HepG2 (cell line): ENCODE results near the gene RPS6KA3. TPM values are rescaled to one million over a fixed set of nuclear protein-coding genes. Genes with fewer than 3 reads are reported as not detected.

ENCODE experiments used
- ATAC-seq: fragments of 200-7000 bp; cut with Tn5 transposase; 3 replicates; pipeline ENCODE4 v1.9.1; 2020; ENCODE audit warnings: mild to moderate bottlenecking, moderate library complexity
- BruUV-seq: library from RNA; stranded (reverse); fragments of 400-500 nt; replicated peaks from 2 replicates; lab custom pipeline; 2021; lab: Mats Ljungman, UMichigan
- CTCF ChIA-PET: fragments of 300-600 bp; formaldehyde crosslinking; extraction: SDS; loops from one replicate; lab custom pipeline; 2021; ENCODE audit warnings: low total read pairs, inconsistent platforms, low intra/inter-chr PET ratio; lab: Yijun Ruan, JAX
- POLR2A ChIA-PET: fragments of 350-600 bp; sonication (Branson Sonifier 250); formaldehyde crosslinking; loops from one replicate; lab custom pipeline; 2020; ENCODE audit warnings: antibody characterized with exemption, inconsistent platforms; lab: Yijun Ruan, JAX
- DNase-seq: peaks from one replicate; pipeline ENCODE4 v3.0.0-alpha.2; 2015; ENCODE audit warnings: low spot score
- FAIRE-seq: peaks from 3 replicates; lab custom pipeline; 2011; peaks lifted over from hg19 to GRCh38; lab: Jason Lieb, UNC
- H2AFZ ChIP-seq: one replicate; pipeline ENCODE4 v1.6.1; 2011; ENCODE audit warnings: low read length, inconsistent platforms
- H3K27ac ChIP-seq: fragments of 300-600 bp; 3 replicates; pipeline ENCODE4 v1.8.0; 2011; ENCODE audit warnings: mixed run types, mild to moderate bottlenecking, mixed read lengths, low read length, inconsistent platforms; ENCODE audit not compliant: insufficient read depth; ENCODE audit errors: extremely low read length
- H3K27me3 ChIP-seq, 2 experiments: fragments of 200-600 bp in 1 of 2; 2 replicates in 1 of 2; 3 replicates in 1 of 2; pipeline versions ENCODE4 v1.6.0 to v1.8.0; 2011; ENCODE audit warnings: low read length in 2 of 2, mild to moderate bottlenecking in 2 of 2, moderate library complexity in 2 of 2, inconsistent platforms in 1 of 2; ENCODE audit not compliant: insufficient read depth in 2 of 2, control insufficient read depth in 1 of 2
- H3K36me3 ChIP-seq, 2 experiments: fragments of 200-600 bp in 1 of 2; replicated peaks in 1 of 2; 2 replicates in 1 of 2; 3 replicates in 1 of 2; pipeline versions ENCODE4 v1.5.1 to v1.8.0; 2011; ENCODE audit warnings: low read length in 2 of 2, inconsistent platforms in 1 of 2; ENCODE audit not compliant: insufficient read depth in 2 of 2, control insufficient read depth in 1 of 2
- H3K4me1 ChIP-seq: 2 replicates; pipeline ENCODE4 v1.5.1; 2012; ENCODE audit warnings: low read length, inconsistent platforms; ENCODE audit not compliant: insufficient read depth
- H3K4me2 ChIP-seq: 2 replicates; pipeline ENCODE4 v1.6.0; 2011; ENCODE audit warnings: low read depth, low read length, inconsistent platforms
- H3K4me3 ChIP-seq, 3 experiments: fragments of 200-600 bp in 1 of 3; sonication (generic), shearing (Covaris generic) in 1 of 3; replicated peaks in 1 of 3; 2 replicates each; pipeline ENCODE4 v1.5.1; 2011 to 2016; ENCODE audit warnings: low read length in 3 of 3, inconsistent platforms in 2 of 3, low read depth in 2 of 3, mild to moderate bottlenecking in 2 of 3, control low read depth in 1 of 3, mixed read lengths in 1 of 3; ENCODE audit not compliant: insufficient read depth in 1 of 3
- H3K79me2 ChIP-seq: one replicate; pipeline ENCODE4 v1.6.1; 2011; ENCODE audit warnings: low read length, inconsistent platforms; ENCODE audit not compliant: insufficient read depth
- H3K9ac ChIP-seq: 2 replicates; pipeline ENCODE4 v1.6.0; 2011; ENCODE audit warnings: mild to moderate bottlenecking, low read depth, low read length, inconsistent platforms; ENCODE audit not compliant: insufficient read depth
- H3K9me3 ChIP-seq: 2 replicates; pipeline ENCODE4 v1.5.1; 2012; ENCODE audit warnings: mild to moderate bottlenecking, low read length
- H4K20me1 ChIP-seq: 2 replicates; pipeline ENCODE4 v1.6.0; 2011; ENCODE audit warnings: inconsistent platforms, mild to moderate bottlenecking, low read length, moderate library complexity; ENCODE audit not compliant: insufficient read depth
- GPN1 ChIP-seq: sonication (generic); formaldehyde crosslinking; IDR thresholded peaks from 2 replicates; pipeline ENCODE4 v1.5.1; 2020; ENCODE audit warnings: missing genetic modification reagents, borderline replicate concordance
- KLF11 ChIP-seq: IDR thresholded peaks from 2 replicates; pipeline ENCODE4 v1.6.1; 2016; ENCODE audit warnings: missing compliant biosample characterization
- KLF15 ChIP-seq: sonication (generic); formaldehyde crosslinking; IDR thresholded peaks from 2 replicates; pipeline ENCODE4 v1.8.1; 2023; ENCODE audit warnings: borderline replicate concordance, mild to moderate bottlenecking, inconsistent platforms, missing genetic modification reagents, mixed read lengths
- MED8 ChIP-seq: sonication (generic); formaldehyde crosslinking; IDR thresholded peaks from 2 replicates; pipeline ENCODE4 v1.8.1; 2023; ENCODE audit warnings: mild to moderate bottlenecking, missing genetic modification reagents; ENCODE audit not compliant: insufficient replicate concordance
- RBM22 ChIP-seq: fragments of 200-400 bp; formaldehyde crosslinking; optimal IDR thresholded peaks from 2 replicates; pipeline ENCODE3; 2017; ENCODE audit warnings: mild to moderate bottlenecking, low read length, moderate library complexity
- SNAPC2 ChIP-seq: sonication (generic); formaldehyde crosslinking; IDR thresholded peaks from 2 replicates; pipeline ENCODE4 v1.8.1; 2022; ENCODE audit warnings: mild to moderate bottlenecking, missing genetic modification reagents
- ZBTB8A ChIP-seq: sonication (generic); formaldehyde crosslinking; IDR thresholded peaks from 2 replicates; pipeline ENCODE4 v1.4.0; 2020; ENCODE audit warnings: mild to moderate bottlenecking, low read depth, missing genetic modification reagents, borderline replicate concordance
- ZIK1 ChIP-seq: sonication (generic); formaldehyde crosslinking; IDR thresholded peaks from 2 replicates; pipeline ENCODE4 v1.5.0; 2020; ENCODE audit warnings: mild to moderate bottlenecking, low read depth, missing genetic modification reagents, borderline replicate concordance
- ZNF121 ChIP-seq: sonication (generic); formaldehyde crosslinking; IDR thresholded peaks from 2 replicates; pipeline ENCODE4 v1.5.0; 2020; ENCODE audit warnings: mild to moderate bottlenecking, missing genetic modification reagents
- WGBS: methylation state at CpG from one replicate; pipeline ENCODE4 v1.1.6; 2017; ENCODE audit warnings: low lambda C conversion rate; 5-methylcytosine and 5-hydroxymethylcytosine counted together
- in situ Hi-C: cut with HindIII; loops from 2 replicates; pipeline ENCODE4 v1.10.0; 2017; ENCODE audit warnings: low pct_unique_long_range_greater_than_20kb; ENCODE audit not compliant: extremely low pct_ligation_motif_present
- intact Hi-C: fragments of 100-400 bp; cut with micrococcal nuclease; formaldehyde crosslinking; loops from one replicate; pipeline ENCODE4 v1.10.0; 2022; ENCODE audit not compliant: unreplicated experiment
- polyA plus RNA-seq, 8 experiments: library from polyadenylated mRNA; depleted of rRNA in 3 of 8; stranded (reverse) in 7 of 8; unstranded in 1 of 8; fragments of >200 nt; fragmentation: Illumina TruSeq in 4 of 8; extraction: Trizol in 4 of 8; gene quantifications; 2 replicates each; pipeline versions ENCODE4 v1.2.1 to v1.2.3, GENCODE V29; 2011 to 2016; ENCODE audit warnings: low read depth in 4 of 8, missing spikeins in 1 of 8, mixed read lengths in 1 of 8; ENCODE audit not compliant: insufficient read depth in 1 of 8
- total RNA-seq, 5 experiments: library from RNA; depleted of rRNA; stranded (reverse); fragments of >200 nt; fragmentation: Illumina TruSeq; extraction: Trizol; gene quantifications; 2 replicates each; pipeline ENCODE4 v1.2.3, GENCODE V29; 2016; ENCODE audit warnings: low read depth in 1 of 5

The RPS6KA3 gene
- total and polyA plus RNA-seq, 2 of the 13 experiments (the other 11 are each of a cell fraction or from before 2014, with no cell fraction given) = 314 to 357 TPM

- H3K4me1 ChIP-seq = peaks cover 69% of the 10 kb centered on the region
- ChIA-PET CTCF (no interaction called here), POLR2A (no interaction called here)
- no peak for FAIRE-seq
- BruUV-seq = no TSS peak
- no peaks in the 10 kb centered on the region for H3K27me3 ChIP-seq
- no peak overlapping the region for H3K9ac ChIP-seq
- H4K20me1 ChIP-seq = peaks cover 66% of the 10 kb centered on the region
- in situ Hi-C loops = no loop called here
- no peak for DNase-seq
- intact Hi-C loops = no loop called here
- WGBS = 96% methylated on average over 2 of the region's 2 CpGs
- H3K27ac ChIP-seq = no peak overlapping the region
- H3K79me2 ChIP-seq = peaks cover 93% of the 10 kb centered on the region
- no peak overlapping the region for H3K4me3 ChIP-seq
- H3K36me3 ChIP-seq = peaks cover 1 to 33% of the 10 kb centered on the region in 2 experiments; a peak in 2 of 5 replicates
- H3K4me2 ChIP-seq = no peak overlapping the region
- peak; percentile 33 for TF ChIP-seq RBM22
- TF ChIP-seq ZNF121 = peak; percentile 69
- no peak for TF ChIP-seq MED8
- TF ChIP-seq KLF15 (CRISPR knock-in tag) = no peak
- no peak for TF ChIP-seq SNAPC2 (CRISPR knock-in tag)
- no peak for TF ChIP-seq ZBTB8A
- no peak for ATAC-seq
- H3K9me3 ChIP-seq = no peaks in the 10 kb centered on the region
- H2AFZ ChIP-seq = no peak overlapping the region
These were observed 33.4 kb downstream of the RPS6KA3 start for GRCh38 chrX:20233336-20233735.

GRCh38 chrX:20231598-20231997 lies 35.1 kb downstream of the RPS6KA3 start:
- intact Hi-C loops = no loop called here

More at GRCh38 chrX:20231598-20231997, 35.1 kb downstream of the RPS6KA3 start:
- Histone ChIP-seq H3K79me2 (peaks cover 93% of the 10 kb centered on the region), H3K9ac (no peak overlapping the region), H3K36me3 (peaks cover 1 to 36% of the 10 kb centered on the region in 2 experiments; a peak in 2 of 5 replicates), H4K20me1 (peaks cover 55% of the 10 kb centered on the region), H3K4me1 (peaks cover 71% of the 10 kb centered on the region), H2AFZ (no peak overlapping the region), H3K4me2 (no peak overlapping the region), H3K4me3 (no peak overlapping the region), H3K27me3 (no peaks in the 10 kb centered on the region), H3K9me3 (no peaks in the 10 kb centered on the region), H3K27ac (no peak overlapping the region)
- no peak for DNase-seq
- in situ Hi-C loops = no loop called here
- ChIA-PET CTCF (no interaction called here), POLR2A (no interaction called here)
- BruUV-seq = no TSS peak
- 90% methylated on average over 4 of the region's 4 CpGs for WGBS
- ATAC-seq = no peak
- no peak for TF ChIP-seq GPN1
- no peak for TF ChIP-seq ZIK1 (CRISPR knock-in tag)
- TF ChIP-seq RBM22 = peak; percentile 83
- no peak for TF ChIP-seq KLF11 (CRISPR knock-in tag)
- FAIRE-seq = no peak
